MM.1S (cell line): ENCODE results near the gene MINDY4.

Experiments
- DNase-seq: peaks from one replicate; pipeline ENCODE4 v3.0.0-alpha.2; 2015
- H2AFZ ChIP-seq: fragments of 300-600 bp; sonication (generic); 2 replicates; pipeline ENCODE4 v1.6.0; 2016; ENCODE audit warnings: antibody characterized with exemption, low read length
- H3F3A ChIP-seq: fragments of 300-600 bp; sonication (generic); 2 replicates; pipeline ENCODE4 v1.6.1; 2016; ENCODE audit warnings: mild to moderate bottlenecking, antibody characterized with exemption, low read length, moderate library complexity, mixed read lengths; ENCODE audit not compliant: insufficient read depth
- H3K27ac ChIP-seq: fragments of 300-600 bp; sonication (generic); 2 replicates; pipeline ENCODE4 v1.5.1; 2016; ENCODE audit warnings: mild to moderate bottlenecking, low read length
- H3K27me3 ChIP-seq: fragments of 300-600 bp; sonication (generic); replicated peaks from 2 replicates; pipeline ENCODE4 v1.6.0; 2016; ENCODE audit warnings: low read length; ENCODE audit not compliant: insufficient read depth
- H3K36me3 ChIP-seq: fragments of 300-600 bp; sonication (generic); replicated peaks from 2 replicates; pipeline ENCODE4 v1.6.1; 2016; ENCODE audit warnings: mild to moderate bottlenecking, low read length, mixed read lengths; ENCODE audit not compliant: insufficient read depth
- H3K4me1 ChIP-seq: fragments of 300-600 bp; sonication (generic); 2 replicates; pipeline ENCODE4 v1.6.1; 2016; ENCODE audit warnings: low read length, mixed read lengths
- H3K4me2 ChIP-seq: fragments of 300-600 bp; sonication (generic); 2 replicates; pipeline ENCODE4 v1.6.0; 2016; ENCODE audit warnings: low read depth, low read length
- H3K4me3 ChIP-seq: fragments of 300-600 bp; sonication (generic); 2 replicates; pipeline ENCODE4 v1.5.1; 2016; ENCODE audit warnings: low read length, mixed read lengths
- H3K79me2 ChIP-seq: fragments of 300-600 bp; sonication (generic); 2 replicates; pipeline ENCODE4 v1.6.1; 2016; ENCODE audit warnings: mixed run types, low read length, mixed read lengths
- H3K9ac ChIP-seq: fragments of 300-600 bp; sonication (generic); 2 replicates; pipeline ENCODE4 v1.6.1; 2016; ENCODE audit warnings: low read length, mixed read lengths
- H3K9me2 ChIP-seq: fragments of 300-600 bp; sonication (generic); replicated peaks from 2 replicates; pipeline ENCODE4 v1.6.1; 2016; ENCODE audit warnings: mild to moderate bottlenecking, low read length, mixed read lengths; ENCODE audit not compliant: insufficient read depth
- H3K9me3 ChIP-seq: fragments of 300-600 bp; sonication (generic); replicated peaks from 2 replicates; pipeline ENCODE4 v1.6.1; 2016; ENCODE audit warnings: mild to moderate bottlenecking, low read length, mixed read lengths; ENCODE audit not compliant: insufficient read depth
- H4K20me1 ChIP-seq: fragments of 300-600 bp; sonication (generic); 2 replicates; pipeline ENCODE4 v1.6.1; 2016; ENCODE audit warnings: mild to moderate bottlenecking, low read length, moderate library complexity, mixed read lengths; ENCODE audit not compliant: insufficient read depth
- EZH2 ChIP-seq: fragments of 300-600 bp; sonication (generic); optimal IDR thresholded peaks from 2 replicates; pipeline ENCODE3; 2017; ENCODE audit warnings: low read depth, mild to moderate bottlenecking, antibody characterized with exemption, low read length, mixed read lengths
- EZH2phosphoT487 ChIP-seq: fragments of 300-600 bp; sonication (generic); IDR thresholded peaks from 2 replicates; pipeline ENCODE4 v1.6.1; 2018; ENCODE audit warnings: antibody characterized with exemption, low read length
- TF ChIP-seq, protein P1 (sequence below): fragments of 300-600 bp; sonication (generic); IDR thresholded peaks from 2 replicates; pipeline ENCODE4 v1.5.1; 2016; ENCODE audit warnings: antibody characterized with exemption, low read length, mixed read lengths

MINDY4 gene

DNA sequence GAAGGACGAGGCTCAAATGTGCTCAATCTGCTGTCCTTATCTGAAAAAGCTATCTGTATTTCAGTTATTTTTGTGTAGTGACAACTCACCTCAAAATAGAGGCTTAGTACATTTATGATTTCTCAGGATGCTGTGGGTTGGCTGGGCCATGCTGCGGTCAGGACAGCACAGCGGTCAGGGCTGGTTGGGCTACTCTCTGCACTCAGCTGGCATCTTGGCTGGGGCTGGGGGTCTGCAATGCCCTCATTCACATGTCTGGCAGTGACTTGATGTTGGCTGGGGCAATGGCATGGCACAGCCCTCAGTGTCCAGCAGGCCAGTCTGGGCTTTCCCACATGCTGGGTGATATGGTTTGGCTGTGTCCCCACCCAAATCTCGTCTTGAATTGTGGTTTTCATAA lies 34.9 kb upstream of the MINDY4 start:
- H3K9ac ChIP-seq: no peak overlapping the region
- peaks cover 4% of the 10 kb centered on the region; the same call in 1 of the 2 replicates for H3K4me1 ChIP-seq
- H3K27me3 ChIP-seq: no peaks in the 10 kb centered on the region
- TF ChIP-seq EZH2phosphoT487 (no peak), EZH2 (no peak)
- TF ChIP-seq, protein P1, sequence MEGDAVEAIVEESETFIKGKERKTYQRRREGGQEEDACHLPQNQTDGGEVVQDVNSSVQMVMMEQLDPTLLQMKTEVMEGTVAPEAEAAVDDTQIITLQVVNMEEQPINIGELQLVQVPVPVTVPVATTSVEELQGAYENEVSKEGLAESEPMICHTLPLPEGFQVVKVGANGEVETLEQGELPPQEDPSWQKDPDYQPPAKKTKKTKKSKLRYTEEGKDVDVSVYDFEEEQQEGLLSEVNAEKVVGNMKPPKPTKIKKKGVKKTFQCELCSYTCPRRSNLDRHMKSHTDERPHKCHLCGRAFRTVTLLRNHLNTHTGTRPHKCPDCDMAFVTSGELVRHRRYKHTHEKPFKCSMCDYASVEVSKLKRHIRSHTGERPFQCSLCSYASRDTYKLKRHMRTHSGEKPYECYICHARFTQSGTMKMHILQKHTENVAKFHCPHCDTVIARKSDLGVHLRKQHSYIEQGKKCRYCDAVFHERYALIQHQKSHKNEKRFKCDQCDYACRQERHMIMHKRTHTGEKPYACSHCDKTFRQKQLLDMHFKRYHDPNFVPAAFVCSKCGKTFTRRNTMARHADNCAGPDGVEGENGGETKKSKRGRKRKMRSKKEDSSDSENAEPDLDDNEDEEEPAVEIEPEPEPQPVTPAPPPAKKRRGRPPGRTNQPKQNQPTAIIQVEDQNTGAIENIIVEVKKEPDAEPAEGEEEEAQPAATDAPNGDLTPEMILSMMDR: no peak
- H3K9me3 ChIP-seq: no peaks in the 10 kb centered on the region
- no peaks in the 10 kb centered on the region for H3K9me2 ChIP-seq
- no peaks in the 10 kb centered on the region for H3K79me2 ChIP-seq
- no peak overlapping the region for H2AFZ ChIP-seq
- no peaks in the 10 kb centered on the region for H3K36me3 ChIP-seq
- H3K4me2 ChIP-seq: no peak overlapping the region
- no peak overlapping the region for H3K4me3 ChIP-seq
- no peak overlapping the region for H3K27ac ChIP-seq
- H4K20me1 ChIP-seq: no peaks in the 10 kb centered on the region
- H3F3A ChIP-seq: no peaks in the 10 kb centered on the region
- no peak for DNase-seq

DNA sequence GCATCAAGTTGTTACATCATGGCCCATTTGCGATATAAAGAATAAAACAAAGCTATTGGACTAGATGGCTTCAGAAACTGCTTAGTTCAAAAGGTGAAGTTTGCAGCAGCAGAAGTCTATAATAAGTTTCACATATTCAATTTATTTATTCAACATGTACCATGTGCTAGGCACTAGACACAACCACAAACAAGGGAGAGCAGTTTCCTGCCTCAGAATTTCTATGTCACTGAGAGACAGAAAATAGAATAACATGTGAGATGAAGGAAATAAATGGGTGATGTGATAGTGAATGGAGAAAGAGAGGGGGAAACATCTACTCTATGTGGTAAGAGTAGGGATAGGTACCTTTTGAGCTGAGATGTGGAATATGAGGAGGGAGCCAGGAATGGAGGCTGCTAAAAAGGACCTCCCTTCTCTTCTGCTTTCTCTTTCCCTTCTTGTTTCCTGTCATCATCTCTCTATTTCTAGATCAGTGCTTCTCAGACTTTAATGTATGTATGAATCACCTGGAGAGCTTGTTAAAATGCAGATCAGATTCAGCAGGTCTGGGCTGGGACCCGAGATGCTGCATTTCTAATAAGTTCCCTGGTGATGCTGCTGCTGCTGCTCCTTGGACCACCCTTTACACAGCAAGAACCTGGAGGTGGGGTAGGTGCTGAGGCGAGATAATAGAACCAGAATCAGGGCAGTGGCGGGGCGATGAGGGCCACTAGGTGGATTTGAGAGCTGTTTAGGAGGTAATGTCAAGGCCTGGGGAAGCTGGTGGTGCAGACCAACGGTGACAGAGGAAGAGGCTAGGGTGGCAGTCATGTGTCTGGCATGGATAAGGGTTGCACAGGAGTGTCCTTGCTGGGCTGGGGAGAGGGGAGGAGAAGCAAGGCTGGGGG lies 32.9 kb upstream of the MINDY4 start:
- H3K27me3 ChIP-seq: no peaks in the 10 kb centered on the region
- no peaks in the 10 kb centered on the region for H4K20me1 ChIP-seq
- no peak overlapping the region for H3K27ac ChIP-seq
- H3K9ac ChIP-seq: no peak overlapping the region
- H3K4me2 ChIP-seq: no peak overlapping the region
- H3K9me3 ChIP-seq: no peaks in the 10 kb centered on the region
- no peak overlapping the region for H3K4me3 ChIP-seq
- peaks cover 4% of the 10 kb centered on the region; the same call in 1 of the 2 replicates for H3K4me1 ChIP-seq
- no peaks in the 10 kb centered on the region for H3K36me3 ChIP-seq
- DNase-seq: no peak
- H3F3A ChIP-seq: no peaks in the 10 kb centered on the region
- no peaks in the 10 kb centered on the region for H3K9me2 ChIP-seq
- TF ChIP-seq, protein P1: no peak
- TF ChIP-seq EZH2 (no peak), EZH2phosphoT487 (no peak)
- H2AFZ ChIP-seq: no peak overlapping the region
- no peaks in the 10 kb centered on the region for H3K79me2 ChIP-seq

GRCh38 chr7:30739691-30740090 lies 31.5 kb upstream of the MINDY4 start:
- Histone ChIP-seq H2AFZ (no peak overlapping the region), H3K27ac (no peak overlapping the region), H3K4me1 (peaks cover 4% of the 10 kb centered on the region; the same call in 1 of the 2 replicates), H3K27me3 (no peaks in the 10 kb centered on the region), H3K9me2 (no peaks in the 10 kb centered on the region), H3K9me3 (no peaks in the 10 kb centered on the region), H3F3A (no peaks in the 10 kb centered on the region), H3K36me3 (no peaks in the 10 kb centered on the region), H3K4me2 (no peak overlapping the region), H4K20me1 (no peaks in the 10 kb centered on the region), H3K9ac (no peak overlapping the region), H3K79me2 (no peaks in the 10 kb centered on the region), H3K4me3 (no peak overlapping the region)
- TF ChIP-seq EZH2phosphoT487 (no peak), EZH2 (no peak)
- TF ChIP-seq, protein P1: no peak
- no peak for DNase-seq
